HepG2 (cell line): Measurements from ENCODE around the gene TMEM220. TPM values are rescaled to one million over a fixed set of nuclear protein-coding genes. Genes with fewer than 3 reads are reported as not detected.

Experiments
- CEBPB ChIP-seq: IDR thresholded peaks from 2 replicates; pipeline ENCODE4 v1.6.1; 2011; ENCODE audit warnings: low read depth, low read length, improper control_type of control experiment, borderline replicate concordance
- HNRNPUL1 ChIP-seq: fragments of 200-400 bp; formaldehyde crosslinking; IDR thresholded peaks from 2 replicates; pipeline ENCODE4 v1.6.1; 2017; ENCODE audit warnings: low read depth, mild to moderate bottlenecking, low read length, moderate library complexity
- MBD4 ChIP-seq: IDR thresholded peaks from 2 replicates; pipeline ENCODE4 v1.6.1; 2012; ENCODE audit warnings: low read length, inconsistent platforms, borderline replicate concordance
- PHF21A ChIP-seq: sonication (generic); formaldehyde crosslinking; IDR thresholded peaks from 2 replicates; pipeline ENCODE4 v1.5.0; 2020; ENCODE audit warnings: mild to moderate bottlenecking, missing genetic modification reagents
- POLR2AphosphoS5 ChIP-seq: IDR thresholded peaks from 2 replicates; pipeline ENCODE4 v1.6.1; 2012; ENCODE audit warnings: low read depth, low read length
- SRF ChIP-seq: IDR thresholded peaks from 2 replicates; pipeline ENCODE4 v1.6.1; 2011; ENCODE audit warnings: mild to moderate bottlenecking, low read depth, low read length, moderate library complexity
- TBL1XR1 ChIP-seq: fragments of 150-350 bp; IDR thresholded peaks from 2 replicates; pipeline ENCODE4 v1.6.1; 2014; ENCODE audit warnings: borderline replicate concordance, low read length; ENCODE audit not compliant: partially characterized antibody
- THAP11 ChIP-seq: IDR thresholded peaks from 2 replicates; pipeline ENCODE4 v1.6.1; 2016; ENCODE audit warnings: missing biosample characterization, missing genetic modification reagents
- ZBTB38 ChIP-seq: sonication (generic); formaldehyde crosslinking; IDR thresholded peaks from 2 replicates; pipeline ENCODE4 v1.5.1; 2020; ENCODE audit warnings: mild to moderate bottlenecking, missing genetic modification reagents
- ZNF567 ChIP-seq: sonication (generic); formaldehyde crosslinking; IDR thresholded peaks from 2 replicates; pipeline ENCODE4 v1.8.1; 2023; ENCODE audit warnings: mild to moderate bottlenecking, missing genetic modification reagents, borderline replicate concordance
- ZNF768 ChIP-seq: sonication (generic); formaldehyde crosslinking; IDR thresholded peaks from 2 replicates; pipeline ENCODE4 v1.4.0; 2020; ENCODE audit warnings: missing genetic modification reagents
- ZSCAN9 ChIP-seq: IDR thresholded peaks from 2 replicates; pipeline ENCODE4 v1.6.1; 2016; ENCODE audit warnings: borderline replicate concordance
- polyA plus RNA-seq, 8 experiments: library from polyadenylated mRNA; depleted of rRNA in 3 of 8; stranded (reverse) in 7 of 8; unstranded in 1 of 8; fragments of >200 nt; fragmentation: Illumina TruSeq in 4 of 8; extraction: Trizol in 4 of 8; gene quantifications; 2 replicates each; pipeline versions ENCODE4 v1.2.1 to v1.2.3, GENCODE V29; 2011 to 2016; ENCODE audit warnings: low read depth in 4 of 8, missing spikeins in 1 of 8, mixed read lengths in 1 of 8; ENCODE audit not compliant: insufficient read depth in 1 of 8
- total RNA-seq, 5 experiments: library from RNA; depleted of rRNA; stranded (reverse); fragments of >200 nt; fragmentation: Illumina TruSeq; extraction: Trizol; gene quantifications; 2 replicates each; pipeline ENCODE4 v1.2.3, GENCODE V29; 2016; ENCODE audit warnings: low read depth in 1 of 5
- TF ChIP-seq, protein P1 (sequence below): sonication (generic); formaldehyde crosslinking; IDR thresholded peaks from 2 replicates; pipeline ENCODE4 v1.4.0; 2020; ENCODE audit warnings: missing genetic modification reagents
- TF ChIP-seq, protein P2 (sequence below): sonication (generic); formaldehyde crosslinking; IDR thresholded peaks from 2 replicates; pipeline ENCODE4 v1.4.0; 2020; ENCODE audit warnings: missing genetic modification reagents
- TF ChIP-seq, protein P3 (sequence below): sonication (generic); formaldehyde crosslinking; IDR thresholded peaks from 2 replicates; pipeline ENCODE4 v1.4.0; 2020; ENCODE audit warnings: missing genetic modification reagents, borderline replicate concordance

The TMEM220 gene
- total and polyA plus RNA-seq, 2 of the 13 experiments (the other 11 are each of a cell fraction or from before 2014, with no cell fraction given), result 1.3 to 2.2 TPM

DNA sequence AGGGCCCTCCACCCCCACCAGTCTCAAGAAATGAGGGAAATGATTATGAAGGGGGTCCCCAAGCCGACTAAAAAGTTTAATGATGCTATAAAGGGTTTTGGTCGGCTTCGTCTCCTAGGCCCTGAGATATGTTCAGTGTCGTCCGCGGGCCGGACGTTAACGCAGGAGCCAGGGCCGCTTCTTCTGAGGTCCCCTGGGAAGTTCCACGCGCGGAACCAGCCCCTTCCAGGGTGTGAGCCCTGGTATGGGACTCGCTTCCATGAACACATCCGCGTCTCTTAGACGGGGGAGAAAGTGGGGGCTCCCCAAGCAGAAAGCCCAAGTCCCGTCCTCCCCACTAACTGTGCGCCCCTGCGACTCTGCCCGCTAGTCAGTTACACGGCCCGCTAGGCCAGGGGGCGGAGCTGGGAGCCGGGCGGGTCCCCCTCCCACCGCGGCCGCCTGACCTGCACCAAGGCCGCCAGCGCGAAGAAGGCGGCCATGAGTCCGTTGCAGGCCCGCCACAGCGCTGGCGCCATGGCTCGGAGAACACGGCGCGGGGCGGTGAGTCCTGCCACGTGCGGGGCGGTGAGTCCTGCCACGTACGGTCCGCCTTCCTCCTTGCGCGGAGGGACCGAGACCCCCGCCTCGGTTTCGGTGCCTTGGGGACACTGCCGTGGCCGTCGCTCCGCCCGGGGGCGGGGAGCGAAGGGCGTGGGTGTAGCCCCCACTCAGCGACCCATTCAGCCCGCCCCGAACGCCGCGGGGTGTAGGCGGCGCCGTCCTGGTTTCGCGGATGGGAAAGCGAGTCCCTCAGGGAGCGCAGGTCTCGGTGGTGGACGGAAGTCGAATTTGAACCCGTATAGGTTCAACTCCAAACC lies at the start of gene TMEM220 (continued):
- TF ChIP-seq, protein P1, sequence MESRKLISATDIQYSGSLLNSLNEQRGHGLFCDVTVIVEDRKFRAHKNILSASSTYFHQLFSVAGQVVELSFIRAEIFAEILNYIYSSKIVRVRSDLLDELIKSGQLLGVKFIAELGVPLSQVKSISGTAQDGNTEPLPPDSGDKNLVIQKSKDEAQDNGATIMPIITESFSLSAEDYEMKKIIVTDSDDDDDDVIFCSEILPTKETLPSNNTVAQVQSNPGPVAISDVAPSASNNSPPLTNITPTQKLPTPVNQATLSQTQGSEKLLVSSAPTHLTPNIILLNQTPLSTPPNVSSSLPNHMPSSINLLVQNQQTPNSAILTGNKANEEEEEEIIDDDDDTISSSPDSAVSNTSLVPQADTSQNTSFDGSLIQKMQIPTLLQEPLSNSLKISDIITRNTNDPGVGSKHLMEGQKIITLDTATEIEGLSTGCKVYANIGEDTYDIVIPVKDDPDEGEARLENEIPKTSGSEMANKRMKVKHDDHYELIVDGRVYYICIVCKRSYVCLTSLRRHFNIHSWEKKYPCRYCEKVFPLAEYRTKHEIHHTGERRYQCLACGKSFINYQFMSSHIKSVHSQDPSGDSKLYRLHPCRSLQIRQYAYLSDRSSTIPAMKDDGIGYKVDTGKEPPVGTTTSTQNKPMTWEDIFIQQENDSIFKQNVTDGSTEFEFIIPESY (CRISPR knock-in tag), result peak; percentile 31; the same call in 1 of the 2 replicates
- peak; percentile 80 for TF ChIP-seq ZBTB38 (CRISPR knock-in tag)
- TF ChIP-seq, protein P2, sequence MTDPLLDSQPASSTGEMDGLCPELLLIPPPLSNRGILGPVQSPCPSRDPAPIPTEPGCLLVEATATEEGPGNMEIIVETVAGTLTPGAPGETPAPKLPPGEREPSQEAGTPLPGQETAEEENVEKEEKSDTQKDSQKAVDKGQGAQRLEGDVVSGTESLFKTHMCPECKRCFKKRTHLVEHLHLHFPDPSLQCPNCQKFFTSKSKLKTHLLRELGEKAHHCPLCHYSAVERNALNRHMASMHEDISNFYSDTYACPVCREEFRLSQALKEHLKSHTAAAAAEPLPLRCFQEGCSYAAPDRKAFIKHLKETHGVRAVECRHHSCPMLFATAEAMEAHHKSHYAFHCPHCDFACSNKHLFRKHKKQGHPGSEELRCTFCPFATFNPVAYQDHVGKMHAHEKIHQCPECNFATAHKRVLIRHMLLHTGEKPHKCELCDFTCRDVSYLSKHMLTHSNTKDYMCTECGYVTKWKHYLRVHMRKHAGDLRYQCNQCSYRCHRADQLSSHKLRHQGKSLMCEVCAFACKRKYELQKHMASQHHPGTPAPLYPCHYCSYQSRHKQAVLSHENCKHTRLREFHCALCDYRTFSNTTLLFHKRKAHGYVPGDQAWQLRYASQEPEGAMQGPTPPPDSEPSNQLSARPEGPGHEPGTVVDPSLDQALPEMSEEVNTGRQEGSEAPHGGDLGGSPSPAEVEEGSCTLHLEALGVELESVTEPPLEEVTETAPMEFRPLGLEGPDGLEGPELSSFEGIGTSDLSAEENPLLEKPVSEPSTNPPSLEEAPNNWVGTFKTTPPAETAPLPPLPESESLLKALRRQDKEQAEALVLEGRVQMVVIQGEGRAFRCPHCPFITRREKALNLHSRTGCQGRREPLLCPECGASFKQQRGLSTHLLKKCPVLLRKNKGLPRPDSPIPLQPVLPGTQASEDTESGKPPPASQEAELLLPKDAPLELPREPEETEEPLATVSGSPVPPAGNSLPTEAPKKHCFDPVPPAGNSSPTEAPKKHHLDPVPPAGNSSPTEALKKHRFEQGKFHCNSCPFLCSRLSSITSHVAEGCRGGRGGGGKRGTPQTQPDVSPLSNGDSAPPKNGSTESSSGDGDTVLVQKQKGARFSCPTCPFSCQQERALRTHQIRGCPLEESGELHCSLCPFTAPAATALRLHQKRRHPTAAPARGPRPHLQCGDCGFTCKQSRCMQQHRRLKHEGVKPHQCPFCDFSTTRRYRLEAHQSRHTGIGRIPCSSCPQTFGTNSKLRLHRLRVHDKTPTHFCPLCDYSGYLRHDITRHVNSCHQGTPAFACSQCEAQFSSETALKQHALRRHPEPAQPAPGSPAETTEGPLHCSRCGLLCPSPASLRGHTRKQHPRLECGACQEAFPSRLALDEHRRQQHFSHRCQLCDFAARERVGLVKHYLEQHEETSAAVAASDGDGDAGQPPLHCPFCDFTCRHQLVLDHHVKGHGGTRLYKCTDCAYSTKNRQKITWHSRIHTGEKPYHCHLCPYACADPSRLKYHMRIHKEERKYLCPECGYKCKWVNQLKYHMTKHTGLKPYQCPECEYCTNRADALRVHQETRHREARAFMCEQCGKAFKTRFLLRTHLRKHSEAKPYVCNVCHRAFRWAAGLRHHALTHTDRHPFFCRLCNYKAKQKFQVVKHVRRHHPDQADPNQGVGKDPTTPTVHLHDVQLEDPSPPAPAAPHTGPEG (CRISPR knock-in tag), result no peak
- no peak for TF ChIP-seq TBL1XR1
- peak; percentile 69 for TF ChIP-seq THAP11 (CRISPR knock-in tag)
- 0 out of 2 replicates have a peak, but pooled peaks have one; percentile 22 for TF ChIP-seq ZNF567 (CRISPR knock-in tag)
- no peak for TF ChIP-seq MBD4
- peak; percentile 55 for TF ChIP-seq ZNF768
- TF ChIP-seq, protein P3, sequence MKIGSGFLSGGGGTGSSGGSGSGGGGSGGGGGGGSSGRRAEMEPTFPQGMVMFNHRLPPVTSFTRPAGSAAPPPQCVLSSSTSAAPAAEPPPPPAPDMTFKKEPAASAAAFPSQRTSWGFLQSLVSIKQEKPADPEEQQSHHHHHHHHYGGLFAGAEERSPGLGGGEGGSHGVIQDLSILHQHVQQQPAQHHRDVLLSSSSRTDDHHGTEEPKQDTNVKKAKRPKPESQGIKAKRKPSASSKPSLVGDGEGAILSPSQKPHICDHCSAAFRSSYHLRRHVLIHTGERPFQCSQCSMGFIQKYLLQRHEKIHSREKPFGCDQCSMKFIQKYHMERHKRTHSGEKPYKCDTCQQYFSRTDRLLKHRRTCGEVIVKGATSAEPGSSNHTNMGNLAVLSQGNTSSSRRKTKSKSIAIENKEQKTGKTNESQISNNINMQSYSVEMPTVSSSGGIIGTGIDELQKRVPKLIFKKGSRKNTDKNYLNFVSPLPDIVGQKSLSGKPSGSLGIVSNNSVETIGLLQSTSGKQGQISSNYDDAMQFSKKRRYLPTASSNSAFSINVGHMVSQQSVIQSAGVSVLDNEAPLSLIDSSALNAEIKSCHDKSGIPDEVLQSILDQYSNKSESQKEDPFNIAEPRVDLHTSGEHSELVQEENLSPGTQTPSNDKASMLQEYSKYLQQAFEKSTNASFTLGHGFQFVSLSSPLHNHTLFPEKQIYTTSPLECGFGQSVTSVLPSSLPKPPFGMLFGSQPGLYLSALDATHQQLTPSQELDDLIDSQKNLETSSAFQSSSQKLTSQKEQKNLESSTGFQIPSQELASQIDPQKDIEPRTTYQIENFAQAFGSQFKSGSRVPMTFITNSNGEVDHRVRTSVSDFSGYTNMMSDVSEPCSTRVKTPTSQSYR, result no peak
- TF ChIP-seq SRF, result no peak
- no peak for TF ChIP-seq HNRNPUL1
- no peak for TF ChIP-seq POLR2AphosphoS5
- TF ChIP-seq PHF21A, result no peak
- no peak for TF ChIP-seq CEBPB
- TF ChIP-seq ZSCAN9 (CRISPR knock-in tag), result no peak
